HFF-Myc (cell line): ENCODE measurements around the gene LMO1.

Source experiments
- DNase-seq: peaks from one replicate; pipeline ENCODE4 v3.0.0-alpha.2; 2011; ENCODE audit warnings: low read depth; ENCODE audit errors: extremely low read depth
- H3K4me3 ChIP-seq: replicated peaks from 2 replicates; pipeline ENCODE4 v1.5.1; 2011; ENCODE audit warnings: low read depth, mild to moderate bottlenecking, control low read depth, low read length
- TF ChIP-seq, protein P1 (sequence below): IDR thresholded peaks from 2 replicates; pipeline ENCODE4 v1.5.1; 2012; ENCODE audit warnings: mild to moderate bottlenecking, low read depth, low read length, control low read depth; ENCODE audit errors: missing control alignments

The LMO1 gene

DNA sequence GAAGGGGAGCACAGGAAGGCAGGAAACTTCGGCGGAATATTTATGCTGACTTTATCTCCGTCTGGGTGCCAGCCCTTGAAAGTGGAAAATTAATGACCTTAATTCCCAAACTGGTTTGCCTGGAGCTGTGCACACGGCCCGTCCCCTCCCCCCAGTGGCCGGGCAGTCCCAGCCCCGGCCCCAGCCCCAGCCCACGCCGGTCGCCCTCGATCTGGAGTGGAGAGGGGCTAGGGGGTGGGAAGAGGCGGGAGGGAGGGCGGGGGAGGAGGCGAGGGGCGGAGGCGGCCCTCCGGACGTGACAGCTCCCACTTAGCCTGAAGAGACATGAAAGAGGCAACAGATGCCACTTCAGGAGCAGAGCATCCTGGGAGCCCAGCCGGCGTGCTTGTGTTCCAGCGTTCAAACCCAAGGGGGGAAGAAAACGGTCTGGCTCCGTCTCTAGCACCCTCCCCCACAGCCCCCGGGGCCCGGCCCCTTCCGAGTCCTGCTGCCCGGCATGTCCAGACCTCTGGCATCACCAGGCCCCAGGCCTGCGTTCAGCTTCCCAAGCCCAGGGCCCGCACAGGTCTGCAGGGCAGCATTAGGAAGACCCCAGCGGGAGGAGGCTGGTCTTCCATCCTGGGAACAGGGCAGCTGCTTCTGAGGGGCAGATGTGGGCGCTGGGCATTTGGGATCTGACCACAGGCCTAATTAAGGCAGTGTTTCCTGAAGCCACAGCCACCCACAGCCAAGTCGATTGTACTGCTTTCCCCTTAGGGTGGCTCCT lies 20.0 kb upstream of the LMO1 start:
- DNase-seq = no peak
- TF ChIP-seq, protein P1, sequence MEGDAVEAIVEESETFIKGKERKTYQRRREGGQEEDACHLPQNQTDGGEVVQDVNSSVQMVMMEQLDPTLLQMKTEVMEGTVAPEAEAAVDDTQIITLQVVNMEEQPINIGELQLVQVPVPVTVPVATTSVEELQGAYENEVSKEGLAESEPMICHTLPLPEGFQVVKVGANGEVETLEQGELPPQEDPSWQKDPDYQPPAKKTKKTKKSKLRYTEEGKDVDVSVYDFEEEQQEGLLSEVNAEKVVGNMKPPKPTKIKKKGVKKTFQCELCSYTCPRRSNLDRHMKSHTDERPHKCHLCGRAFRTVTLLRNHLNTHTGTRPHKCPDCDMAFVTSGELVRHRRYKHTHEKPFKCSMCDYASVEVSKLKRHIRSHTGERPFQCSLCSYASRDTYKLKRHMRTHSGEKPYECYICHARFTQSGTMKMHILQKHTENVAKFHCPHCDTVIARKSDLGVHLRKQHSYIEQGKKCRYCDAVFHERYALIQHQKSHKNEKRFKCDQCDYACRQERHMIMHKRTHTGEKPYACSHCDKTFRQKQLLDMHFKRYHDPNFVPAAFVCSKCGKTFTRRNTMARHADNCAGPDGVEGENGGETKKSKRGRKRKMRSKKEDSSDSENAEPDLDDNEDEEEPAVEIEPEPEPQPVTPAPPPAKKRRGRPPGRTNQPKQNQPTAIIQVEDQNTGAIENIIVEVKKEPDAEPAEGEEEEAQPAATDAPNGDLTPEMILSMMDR = no peak
- no peak overlapping the region for H3K4me3 ChIP-seq

DNA sequence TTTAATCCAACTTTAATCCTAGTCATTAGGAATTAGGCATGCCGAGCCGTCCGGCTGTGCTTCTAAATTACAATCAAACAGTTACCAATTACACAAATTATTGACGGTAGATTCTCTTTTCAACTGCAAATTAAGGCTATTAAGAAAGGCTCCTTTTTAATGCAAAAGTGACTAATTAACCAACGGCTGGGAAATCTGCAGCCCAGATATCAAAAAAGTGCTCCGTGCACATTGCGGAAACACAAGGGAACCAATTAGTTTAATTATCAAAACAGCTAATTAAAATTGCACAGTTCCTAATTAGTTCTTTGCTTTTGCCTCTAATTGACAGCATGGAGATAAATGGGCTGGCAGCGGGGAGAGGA lies 19.4 kb upstream of the LMO1 start:
- H3K4me3 ChIP-seq = no peak overlapping the region
- DNase-seq = no peak
- TF ChIP-seq, protein P1 = no peak

DNA sequence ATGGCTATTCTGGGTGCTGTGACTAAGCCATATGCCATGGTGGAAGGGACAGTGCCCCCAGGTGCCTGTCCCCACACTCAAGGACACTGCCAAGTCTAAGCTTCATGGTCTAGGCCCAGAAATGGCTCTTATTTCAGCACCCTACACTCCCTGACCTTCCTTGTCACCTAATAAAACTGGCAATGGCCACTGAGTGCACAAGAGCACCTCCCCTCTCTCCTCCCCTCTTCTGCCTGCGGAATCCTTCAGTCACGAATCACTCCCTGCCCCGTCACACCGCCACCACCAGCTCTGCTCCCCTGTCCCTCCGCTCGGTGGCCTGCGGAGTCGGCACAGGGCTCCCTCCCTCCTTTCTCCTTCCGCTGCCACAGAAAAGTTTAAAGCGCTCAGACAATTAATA lies 19.0 kb upstream of the LMO1 start:
- TF ChIP-seq, protein P1 = no peak
- no peak overlapping the region for H3K4me3 ChIP-seq
- DNase-seq = no peak

DNA sequence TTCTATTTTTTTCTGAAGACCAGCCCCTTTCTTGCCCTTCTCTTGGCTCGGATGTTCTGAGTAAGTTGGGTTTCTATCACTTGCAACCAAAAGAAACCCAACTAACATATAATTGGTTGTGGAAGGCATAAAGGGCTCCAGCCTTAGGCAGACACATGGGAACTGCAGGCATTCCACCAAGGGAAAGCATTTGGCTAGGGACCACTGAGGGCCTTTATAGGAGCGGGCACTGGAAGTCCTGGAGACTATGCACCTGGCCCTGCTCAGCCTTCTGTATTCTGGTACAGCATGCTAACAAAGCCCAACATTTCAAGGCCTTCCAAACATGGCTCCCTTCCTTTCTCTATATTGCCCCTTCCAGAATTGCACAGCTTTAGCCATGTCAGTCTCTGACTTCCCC lies 17.6 kb upstream of the LMO1 start:
- DNase-seq = no peak
- TF ChIP-seq, protein P1 = no peak

DNA sequence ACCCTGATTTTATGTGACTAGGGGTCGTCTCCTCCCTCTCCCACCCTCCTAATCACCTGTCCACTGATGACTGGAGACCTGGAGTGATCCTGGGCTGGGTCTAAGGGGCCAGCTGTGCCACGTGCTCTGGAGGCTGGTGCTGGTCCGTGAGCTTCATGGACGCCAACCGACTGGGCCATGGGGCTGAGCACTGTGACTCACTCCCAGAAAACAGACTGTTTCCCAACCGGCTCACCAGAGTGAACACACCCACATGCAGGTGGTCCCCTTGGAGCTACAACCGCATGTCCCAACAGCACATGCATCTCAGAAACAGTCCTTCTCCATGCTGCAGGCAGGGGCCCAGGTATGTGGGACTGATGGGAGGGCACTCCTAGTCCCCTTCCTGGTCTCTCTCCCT lies 14.0 kb upstream of the LMO1 start:
- no peak overlapping the region for H3K4me3 ChIP-seq
- TF ChIP-seq, protein P1 = no peak
- DNase-seq = no peak

More for the DNA sequence above, 17.6 kb upstream of the LMO1 start:
- H3K4me3 ChIP-seq = no peak overlapping the region

DNA sequence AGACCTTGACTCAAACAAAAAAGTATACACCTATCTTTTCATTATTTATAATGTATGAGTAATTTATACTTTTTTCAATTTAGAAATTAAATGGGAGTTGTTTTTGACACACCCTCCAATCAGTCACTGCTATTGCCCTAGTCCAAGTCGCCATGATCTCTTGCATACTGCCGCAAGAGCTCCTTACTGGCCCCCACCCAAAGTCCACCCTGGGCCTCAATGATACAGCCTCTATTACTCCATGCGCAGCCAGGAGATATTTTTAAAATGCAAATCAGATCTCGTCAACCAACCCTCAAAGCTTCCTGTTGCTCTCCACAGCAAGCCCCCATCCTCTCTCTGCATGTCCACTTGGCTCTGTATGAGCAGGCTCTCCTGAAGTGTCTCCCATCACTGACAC lies 12.8 kb upstream of the LMO1 start:
- DNase-seq = no peak
- H3K4me3 ChIP-seq = no peak overlapping the region
- TF ChIP-seq, protein P1 = no peak

DNA sequence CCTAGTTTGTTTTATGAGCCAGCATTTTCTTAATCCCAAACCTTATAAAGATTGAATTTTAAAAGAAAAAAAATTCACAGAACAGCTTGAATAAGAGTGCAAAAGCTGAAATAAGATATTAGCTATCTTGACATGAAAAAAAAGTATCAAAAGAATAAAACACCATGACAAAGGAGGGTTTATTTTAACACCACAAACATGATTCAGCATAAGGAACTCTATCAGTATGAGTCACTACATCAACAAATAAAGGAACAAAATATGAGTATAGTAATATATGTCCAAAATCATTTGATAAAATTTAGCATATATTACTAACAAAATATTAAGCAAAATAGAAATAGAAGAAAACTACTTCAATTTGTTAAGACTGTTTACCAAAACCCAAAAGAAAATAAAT lies 9.6 kb upstream of the LMO1 start:
- no peak for DNase-seq
- TF ChIP-seq, protein P1 = no peak

More for the DNA sequence above, 9.6 kb upstream of the LMO1 start:
- no peak overlapping the region for H3K4me3 ChIP-seq
